ENCODE results near the gene CETP.

The CETP gene, protein sequence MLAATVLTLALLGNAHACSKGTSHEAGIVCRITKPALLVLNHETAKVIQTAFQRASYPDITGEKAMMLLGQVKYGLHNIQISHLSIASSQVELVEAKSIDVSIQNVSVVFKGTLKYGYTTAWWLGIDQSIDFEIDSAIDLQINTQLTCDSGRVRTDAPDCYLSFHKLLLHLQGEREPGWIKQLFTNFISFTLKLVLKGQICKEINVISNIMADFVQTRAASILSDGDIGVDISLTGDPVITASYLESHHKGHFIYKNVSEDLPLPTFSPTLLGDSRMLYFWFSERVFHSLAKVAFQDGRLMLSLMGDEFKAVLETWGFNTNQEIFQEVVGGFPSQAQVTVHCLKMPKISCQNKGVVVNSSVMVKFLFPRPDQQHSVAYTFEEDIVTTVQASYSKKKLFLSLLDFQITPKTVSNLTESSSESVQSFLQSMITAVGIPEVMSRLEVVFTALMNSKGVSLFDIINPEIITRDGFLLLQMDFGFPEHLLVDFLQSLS

GRCh38 chr16:56961851-56962281 is at the start of gene CETP:
Gene CETP (plus strand): TSS chr16:56961950. CDS start chr16:56961980, 30 bp downstream.
- Histone ChIP-seq H4K20me1 (ENCODE audit: insufficient read depth) (no peaks in the 10 kb centered on the region), H3K27me3 (ENCODE audit: insufficient read depth, low read depth) (no peaks in the 10 kb centered on the region), H3K36me3 (ENCODE audit: insufficient read depth) (no peaks in the 10 kb centered on the region), H3K79me2 (ENCODE audit: insufficient read depth, low read depth) (no peaks in the 10 kb centered on the region), H3K27ac (no peak within 1 kb of the TSS), H2AFZ (ENCODE audit: low read depth) (no peak within 1 kb of the TSS), H3K9ac (no peak within 1 kb of the TSS), H3K4me3 (IDR thresholded peaks at IDR 0.05; ENCODE audit: insufficient read depth, low read depth, low read length) (no peak within 1 kb of the TSS), H3K4me1 (ENCODE audit: low read depth, poor library complexity, severe bottlenecking) (peaks cover 11% of the 10 kb centered on the region), H3K4me2 (no peak within 1 kb of the TSS)
- TF ChIP-seq, protein P1, sequence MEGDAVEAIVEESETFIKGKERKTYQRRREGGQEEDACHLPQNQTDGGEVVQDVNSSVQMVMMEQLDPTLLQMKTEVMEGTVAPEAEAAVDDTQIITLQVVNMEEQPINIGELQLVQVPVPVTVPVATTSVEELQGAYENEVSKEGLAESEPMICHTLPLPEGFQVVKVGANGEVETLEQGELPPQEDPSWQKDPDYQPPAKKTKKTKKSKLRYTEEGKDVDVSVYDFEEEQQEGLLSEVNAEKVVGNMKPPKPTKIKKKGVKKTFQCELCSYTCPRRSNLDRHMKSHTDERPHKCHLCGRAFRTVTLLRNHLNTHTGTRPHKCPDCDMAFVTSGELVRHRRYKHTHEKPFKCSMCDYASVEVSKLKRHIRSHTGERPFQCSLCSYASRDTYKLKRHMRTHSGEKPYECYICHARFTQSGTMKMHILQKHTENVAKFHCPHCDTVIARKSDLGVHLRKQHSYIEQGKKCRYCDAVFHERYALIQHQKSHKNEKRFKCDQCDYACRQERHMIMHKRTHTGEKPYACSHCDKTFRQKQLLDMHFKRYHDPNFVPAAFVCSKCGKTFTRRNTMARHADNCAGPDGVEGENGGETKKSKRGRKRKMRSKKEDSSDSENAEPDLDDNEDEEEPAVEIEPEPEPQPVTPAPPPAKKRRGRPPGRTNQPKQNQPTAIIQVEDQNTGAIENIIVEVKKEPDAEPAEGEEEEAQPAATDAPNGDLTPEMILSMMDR (conservative IDR thresholded peaks at IDR 0.05; ENCODE audit: low read depth, low read length) = no peak

- Histone ChIP-seq H4K20me1 (ENCODE audit: insufficient read depth) (no peaks in the 10 kb centered on the region), H2AFZ (ENCODE audit: low read depth) (no peak overlapping the region), H3K4me2 (no peak overlapping the region), H3K36me3 (ENCODE audit: insufficient read depth) (no peaks in the 10 kb centered on the region), H3K79me2 (ENCODE audit: insufficient read depth, low read depth) (no peaks in the 10 kb centered on the region), H3K4me1 (ENCODE audit: low read depth, poor library complexity, severe bottlenecking) (peaks cover 71% of the 10 kb centered on the region), H3K9ac (no peak overlapping the region), H3K27ac (no peak overlapping the region), H3K27me3 (ENCODE audit: insufficient read depth, low read depth) (no peaks in the 10 kb centered on the region), H3K4me3 (IDR thresholded peaks at IDR 0.05; ENCODE audit: insufficient read depth, low read depth, low read length) (no peak overlapping the region)
- TF ChIP-seq, protein P1 (conservative IDR thresholded peaks at IDR 0.05; ENCODE audit: low read depth, low read length) = no peak
Measured at GRCh38 chr16:56912746-56913708, 48.7 kb upstream of the CETP start.

GRCh38 chr16:56914896-56915295 is 46.9 kb upstream of the CETP start:
- H3K4me3 ChIP-seq (IDR thresholded peaks at IDR 0.05; ENCODE audit: insufficient read depth, low read depth, low read length) = no peak overlapping the region
- no peaks in the 10 kb centered on the region for H3K36me3 ChIP-seq (ENCODE audit: insufficient read depth)
- H3K27ac ChIP-seq = no peak overlapping the region
- H2AFZ ChIP-seq (ENCODE audit: low read depth) = no peak overlapping the region
- TF ChIP-seq, protein P1 (conservative IDR thresholded peaks at IDR 0.05; ENCODE audit: low read depth, low read length) = no peak
- peaks cover 82% of the 10 kb centered on the region for H3K4me1 ChIP-seq (ENCODE audit: low read depth, poor library complexity, severe bottlenecking)
- no peak overlapping the region for H3K4me2 ChIP-seq
- no peaks in the 10 kb centered on the region for H3K79me2 ChIP-seq (ENCODE audit: insufficient read depth, low read depth)
- no peaks in the 10 kb centered on the region for H4K20me1 ChIP-seq (ENCODE audit: insufficient read depth)
- H3K9ac ChIP-seq = no peak overlapping the region
- no peaks in the 10 kb centered on the region for H3K27me3 ChIP-seq (ENCODE audit: insufficient read depth, low read depth)

GRCh38 chr16:56915336-56916119 is 46.2 kb upstream of the CETP start:
- H3K4me1 ChIP-seq (ENCODE audit: low read depth, poor library complexity, severe bottlenecking) = peaks cover 82% of the 10 kb centered on the region
- H3K4me3 ChIP-seq (IDR thresholded peaks at IDR 0.05; ENCODE audit: insufficient read depth, low read depth, low read length) = no peak overlapping the region
- H3K27me3 ChIP-seq (ENCODE audit: insufficient read depth, low read depth) = no peaks in the 10 kb centered on the region
- no peaks in the 10 kb centered on the region for H3K79me2 ChIP-seq (ENCODE audit: insufficient read depth, low read depth)
- H4K20me1 ChIP-seq (ENCODE audit: insufficient read depth) = no peaks in the 10 kb centered on the region
- H3K9ac ChIP-seq = no peak overlapping the region
- TF ChIP-seq, protein P1 (conservative IDR thresholded peaks at IDR 0.05; ENCODE audit: low read depth, low read length) = no peak
- no peaks in the 10 kb centered on the region for H3K36me3 ChIP-seq (ENCODE audit: insufficient read depth)
- H2AFZ ChIP-seq (ENCODE audit: low read depth) = no peak overlapping the region; the same call in 1 of the 2 replicates
- H3K27ac ChIP-seq = peak overlapping the region; percentile 84; the same call in 1 of the 2 replicates
- H3K4me2 ChIP-seq = peak overlapping the region; percentile 95
